Measurements from ENCODE around the gene SSTR5.
"Not testable (repeated sequence)": the region's sequence is repeated elsewhere in the genome, so short reads cannot be mapped to it uniquely, and the experiment has no call there.

The SSTR5 gene

DNA sequence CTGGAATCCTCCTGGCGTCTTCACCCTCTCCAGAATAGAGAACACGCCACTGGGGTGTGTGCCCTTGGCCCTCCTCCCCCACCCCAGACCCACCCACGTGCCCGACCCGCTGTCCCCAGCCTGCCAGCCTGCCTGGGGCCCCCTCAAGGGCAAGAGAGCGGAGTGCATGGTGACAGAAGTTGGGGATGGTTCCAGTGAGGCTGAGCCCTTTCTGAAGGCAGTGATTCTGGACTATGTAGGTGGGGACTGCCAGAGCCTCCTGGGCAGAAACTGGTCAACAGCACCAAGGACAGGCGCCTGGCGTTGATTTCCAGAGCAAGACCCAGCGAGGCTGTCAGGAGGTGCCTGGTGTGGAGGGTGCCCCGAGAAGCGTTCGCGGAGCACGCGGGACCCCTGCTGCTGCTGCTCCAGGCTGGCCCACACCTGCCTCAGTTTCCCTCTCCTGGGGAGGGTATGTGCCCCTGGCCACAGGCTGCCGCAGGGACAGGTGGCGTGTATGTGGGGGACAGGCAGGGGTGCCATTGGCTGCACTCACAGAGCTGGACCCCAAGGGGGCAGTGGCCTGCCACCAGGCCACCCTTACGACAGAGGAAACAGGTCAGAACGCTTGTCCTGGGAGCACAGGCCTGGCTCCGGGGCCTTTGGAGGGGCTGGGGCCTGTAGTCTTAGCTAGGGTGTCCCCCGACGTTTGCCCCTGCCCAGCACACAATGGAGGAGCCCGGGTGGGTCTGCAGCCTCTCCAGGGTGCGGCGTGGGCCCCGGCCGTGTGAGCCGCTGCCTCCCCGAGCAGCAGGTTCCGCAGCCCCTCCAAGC is 1.2 kb downstream of the SSTR5 start:
- DNase-seq (ENCODE audit: low read depth in 3 of 3), result no peak

DNA sequence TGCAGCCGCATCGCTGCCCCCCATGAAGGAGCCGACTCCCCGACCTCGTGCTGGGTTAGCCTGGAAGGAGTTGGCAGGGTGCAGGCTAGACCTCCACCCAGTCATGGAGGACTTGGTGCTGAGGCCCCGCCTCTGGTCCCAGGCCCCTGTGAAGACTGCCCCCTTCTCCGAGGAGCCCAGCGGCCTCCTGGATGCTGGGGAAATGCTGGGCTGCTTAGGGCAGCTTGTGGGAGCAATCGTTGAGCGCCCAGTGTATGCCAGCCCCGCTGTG is 1.8 kb downstream of the SSTR5 start:
- DNase-seq (ENCODE audit: low read depth in 3 of 3), result no peak

DNA sequence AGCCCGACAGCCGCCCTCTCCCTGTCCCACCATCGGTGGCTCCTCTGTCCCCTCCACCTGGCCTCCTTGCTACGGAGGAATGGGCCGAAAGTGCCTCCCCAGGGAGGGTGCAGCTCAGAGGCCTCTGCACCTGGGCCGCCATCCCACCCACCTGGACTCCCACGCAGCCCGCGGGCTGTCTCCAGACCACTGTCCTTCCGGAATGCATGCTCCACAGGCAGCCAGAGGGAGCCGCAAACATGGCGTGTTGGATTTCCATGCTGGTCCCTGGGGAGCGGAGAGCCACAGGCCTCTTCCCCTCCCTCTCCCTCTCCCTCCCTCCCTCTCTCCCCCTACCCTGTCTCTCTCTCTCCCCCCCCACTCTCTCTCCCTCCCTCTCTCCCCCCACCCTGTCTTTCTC is 3.0 kb downstream of the SSTR5 start:
- DNase-seq (ENCODE audit: low read depth in 3 of 3), result no peak

DNA sequence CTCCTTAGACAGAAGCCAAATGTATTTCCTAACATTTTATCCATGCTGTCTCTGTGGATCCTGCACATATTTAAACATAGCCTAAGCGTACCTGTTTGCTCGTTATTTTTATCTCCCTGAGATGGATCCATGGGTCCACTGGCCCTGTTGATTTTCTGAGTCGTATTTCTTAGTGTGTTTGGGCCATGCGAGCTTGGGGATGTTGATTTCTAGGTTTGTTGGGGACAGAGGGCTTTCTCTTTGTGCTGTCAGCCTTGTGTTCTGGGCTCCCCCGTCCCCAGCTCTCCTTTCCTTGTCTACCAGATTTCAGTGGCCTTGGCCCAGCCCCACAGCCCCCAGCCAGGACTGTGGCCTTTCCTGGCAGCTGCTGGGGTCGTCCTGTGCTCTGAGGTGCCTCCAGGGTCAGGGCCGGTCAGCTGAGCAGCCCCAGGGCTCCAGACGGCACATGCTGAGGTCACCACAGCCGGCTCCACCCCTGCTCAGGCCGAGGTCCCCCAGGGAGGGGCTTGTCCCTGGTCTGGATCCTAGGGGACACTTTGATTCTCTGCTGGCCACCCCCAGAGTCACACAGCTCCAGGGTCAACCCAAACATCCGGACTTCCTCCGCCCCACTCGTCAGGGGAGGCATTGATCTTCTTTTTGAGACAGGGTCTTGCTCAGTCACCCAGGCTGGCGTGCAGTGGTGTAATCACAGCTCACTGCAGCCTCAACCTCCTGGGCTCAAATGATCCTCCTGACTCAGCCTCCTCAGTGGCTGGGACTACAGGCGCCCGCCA is 4.4 kb downstream of the SSTR5 start:
- no peak for DNase-seq (ENCODE audit: low read depth in 3 of 3)

DNA sequence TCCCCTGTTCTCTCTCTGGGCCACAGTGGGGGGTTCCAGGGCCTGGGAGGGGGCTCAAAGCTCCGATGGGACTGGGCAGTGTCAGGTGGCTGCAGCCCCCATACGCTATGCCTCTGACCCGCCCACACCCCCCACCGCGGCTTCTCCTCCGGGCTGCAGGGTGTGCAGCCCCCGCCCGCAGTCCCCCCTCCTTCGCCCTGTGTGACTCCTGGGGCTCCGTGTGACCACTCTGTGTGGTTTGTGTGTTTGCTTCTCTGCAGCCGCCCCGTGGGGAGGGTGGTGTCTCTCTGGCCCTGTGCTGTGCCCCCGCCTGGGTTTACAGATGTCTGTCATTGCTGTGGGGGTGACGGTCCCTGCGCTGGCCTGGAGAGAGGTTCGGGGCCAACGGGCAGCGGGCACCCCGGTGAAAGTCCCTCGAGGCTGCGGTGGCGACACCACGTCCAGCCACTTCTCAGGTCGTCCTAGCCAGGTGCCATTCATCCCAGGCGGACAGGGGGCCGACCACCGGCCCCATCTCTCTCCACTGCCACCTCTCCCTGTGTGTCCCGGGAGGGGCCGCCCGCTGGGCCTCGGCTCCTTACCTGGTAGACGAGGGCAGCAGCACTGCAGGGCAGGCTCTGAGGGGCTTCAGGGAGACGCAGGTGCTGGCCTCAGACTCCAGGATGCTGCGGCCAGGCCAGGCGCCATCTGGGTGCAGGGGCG is 5.5 kb downstream of the SSTR5 start:
- no peak for DNase-seq (ENCODE audit: low read depth in 3 of 3)

DNA sequence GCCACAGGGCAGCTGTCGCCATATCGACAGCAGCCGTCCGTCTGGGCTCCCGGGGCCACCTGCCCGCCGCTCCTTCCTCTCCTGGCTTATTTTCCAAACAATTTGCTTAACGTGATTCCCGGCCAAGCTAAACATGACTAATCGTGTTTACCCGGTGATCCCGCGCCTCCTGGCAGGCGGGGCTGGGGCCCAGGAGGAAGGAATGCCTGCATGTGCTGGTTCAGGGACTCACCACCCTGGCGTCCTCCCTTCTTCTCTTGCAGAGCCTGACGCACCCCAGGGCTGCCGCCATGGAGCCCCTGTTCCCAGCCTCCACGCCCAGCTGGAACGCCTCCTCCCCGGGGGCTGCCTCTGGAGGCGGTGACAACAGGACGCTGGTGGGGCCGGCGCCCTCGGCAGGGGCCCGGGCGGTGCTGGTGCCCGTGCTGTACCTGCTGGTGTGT is 6.1 kb downstream of the SSTR5 start:
- DNase-seq (ENCODE audit: low read depth in 3 of 3), result no peak

DNA sequence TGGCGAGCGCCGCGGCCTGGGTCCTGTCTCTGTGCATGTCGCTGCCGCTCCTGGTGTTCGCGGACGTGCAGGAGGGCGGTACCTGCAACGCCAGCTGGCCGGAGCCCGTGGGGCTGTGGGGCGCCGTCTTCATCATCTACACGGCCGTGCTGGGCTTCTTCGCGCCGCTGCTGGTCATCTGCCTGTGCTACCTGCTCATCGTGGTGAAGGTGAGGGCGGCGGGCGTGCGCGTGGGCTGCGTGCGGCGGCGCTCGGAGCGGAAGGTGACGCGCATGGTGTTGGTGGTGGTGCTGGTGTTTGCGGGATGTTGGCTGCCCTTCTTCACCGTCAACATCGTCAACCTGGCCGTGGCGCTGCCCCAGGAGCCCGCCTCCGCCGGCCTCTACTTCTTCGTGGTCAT is 6.8 kb downstream of the SSTR5 start:
- no peak for DNase-seq (ENCODE audit: low read depth in 3 of 3)

DNA sequence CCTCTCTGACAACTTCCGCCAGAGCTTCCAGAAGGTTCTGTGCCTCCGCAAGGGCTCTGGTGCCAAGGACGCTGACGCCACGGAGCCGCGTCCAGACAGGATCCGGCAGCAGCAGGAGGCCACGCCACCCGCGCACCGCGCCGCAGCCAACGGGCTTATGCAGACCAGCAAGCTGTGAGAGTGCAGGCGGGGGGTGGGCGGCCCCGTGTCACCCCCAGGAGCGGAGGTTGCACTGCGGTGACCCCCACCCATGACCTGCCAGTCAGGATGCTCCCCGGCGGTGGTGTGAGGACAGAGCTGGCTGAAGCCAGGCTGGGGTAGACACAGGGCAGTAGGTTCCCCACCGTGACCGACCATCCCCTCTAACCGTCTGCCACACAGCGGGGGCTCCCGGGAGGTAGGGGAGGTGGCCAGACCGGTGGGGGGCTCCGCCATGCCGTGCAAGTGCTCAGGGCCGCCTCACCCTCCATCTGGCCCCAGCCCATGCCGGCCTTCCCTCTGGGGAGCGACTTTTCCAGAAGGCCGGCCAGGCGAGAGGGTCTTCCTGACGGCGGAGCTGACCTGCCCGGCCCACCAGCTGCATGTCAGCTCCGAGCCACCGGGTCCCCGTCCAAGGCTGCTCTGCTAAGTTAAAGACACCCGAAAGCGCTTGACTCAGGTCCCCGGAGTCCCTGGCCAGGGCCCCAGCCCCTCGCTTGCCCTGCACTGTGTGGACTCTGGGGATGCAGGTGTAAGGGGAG is 7.4 kb downstream of the SSTR5 start:
- DNase-seq (ENCODE audit: low read depth in 3 of 3), result no peak

DNA sequence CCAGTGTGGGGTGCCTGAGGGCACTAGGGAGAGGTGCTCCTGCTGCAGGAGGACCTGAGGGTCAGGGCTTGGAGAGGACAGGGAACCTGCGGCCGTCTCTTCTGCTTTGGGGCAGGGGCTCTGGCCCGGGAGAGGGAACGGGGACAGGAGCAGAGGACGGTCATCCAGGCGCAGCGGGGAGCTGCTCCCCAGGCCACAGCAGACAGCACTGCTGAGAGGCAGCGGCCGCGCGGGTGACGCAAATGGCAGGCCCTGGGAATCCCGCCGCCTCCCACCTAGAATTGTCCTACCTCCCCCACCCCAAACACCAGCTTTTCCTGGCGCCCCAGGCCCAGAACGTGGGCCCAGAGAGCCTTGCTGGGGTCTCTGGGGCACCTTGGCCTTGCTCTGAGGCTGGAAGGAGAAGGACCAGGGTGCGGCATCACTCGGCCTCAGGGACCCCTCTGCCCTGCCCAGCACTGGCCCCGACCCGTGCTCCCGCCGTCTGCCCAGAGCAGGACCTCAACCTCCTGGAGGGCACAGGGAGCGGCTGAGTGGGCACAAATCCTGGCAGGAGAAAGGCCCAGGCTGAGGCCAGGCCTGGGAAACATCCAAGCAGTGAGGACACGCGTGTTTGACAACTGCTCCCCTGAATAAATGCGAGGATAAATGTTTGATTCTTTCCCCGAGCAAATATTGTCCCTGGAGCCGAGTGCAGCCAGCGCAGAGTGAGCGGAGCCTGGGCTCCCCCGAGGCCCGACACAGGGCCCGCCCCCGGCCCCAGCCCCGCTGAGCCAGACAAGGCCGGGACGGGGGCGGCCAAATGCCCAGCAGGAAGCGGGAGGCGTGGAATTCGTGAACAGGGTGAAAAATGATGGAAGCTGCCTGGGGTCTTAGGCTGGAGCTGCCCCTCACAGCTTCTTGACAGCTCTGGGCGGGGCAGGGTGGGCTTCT is 8.5 kb downstream of the SSTR5 start:
- DNase-seq (ENCODE audit: low read depth in 3 of 3), result no peak

DNA sequence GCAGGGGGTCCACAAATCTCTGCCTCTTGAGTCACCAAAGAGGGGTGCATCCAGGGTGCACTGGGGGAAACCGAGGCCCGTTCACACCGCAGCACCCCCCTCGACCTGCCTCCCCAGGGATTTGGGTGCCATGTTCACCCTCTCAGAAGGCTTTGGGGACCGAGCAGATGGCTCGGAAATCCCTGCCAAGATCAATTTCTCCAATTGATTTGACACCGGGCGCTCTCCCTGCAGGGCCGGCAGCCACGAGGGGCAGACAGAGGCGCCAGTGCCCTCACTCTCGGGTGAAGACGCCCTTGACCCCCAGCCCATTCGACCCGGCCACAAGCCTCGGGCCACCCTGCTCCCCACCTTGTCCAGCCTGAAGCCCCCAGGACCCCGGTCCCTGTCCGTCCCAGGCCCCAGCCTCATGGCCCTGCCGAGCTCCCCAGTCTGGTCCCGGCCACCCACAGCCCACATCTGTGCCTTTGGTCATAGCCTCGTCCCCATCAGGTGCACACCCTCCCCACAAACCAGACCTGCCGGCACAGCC is 9.3 kb downstream of the SSTR5 start:
- no peak for DNase-seq (ENCODE audit: low read depth in 3 of 3)

DNA sequence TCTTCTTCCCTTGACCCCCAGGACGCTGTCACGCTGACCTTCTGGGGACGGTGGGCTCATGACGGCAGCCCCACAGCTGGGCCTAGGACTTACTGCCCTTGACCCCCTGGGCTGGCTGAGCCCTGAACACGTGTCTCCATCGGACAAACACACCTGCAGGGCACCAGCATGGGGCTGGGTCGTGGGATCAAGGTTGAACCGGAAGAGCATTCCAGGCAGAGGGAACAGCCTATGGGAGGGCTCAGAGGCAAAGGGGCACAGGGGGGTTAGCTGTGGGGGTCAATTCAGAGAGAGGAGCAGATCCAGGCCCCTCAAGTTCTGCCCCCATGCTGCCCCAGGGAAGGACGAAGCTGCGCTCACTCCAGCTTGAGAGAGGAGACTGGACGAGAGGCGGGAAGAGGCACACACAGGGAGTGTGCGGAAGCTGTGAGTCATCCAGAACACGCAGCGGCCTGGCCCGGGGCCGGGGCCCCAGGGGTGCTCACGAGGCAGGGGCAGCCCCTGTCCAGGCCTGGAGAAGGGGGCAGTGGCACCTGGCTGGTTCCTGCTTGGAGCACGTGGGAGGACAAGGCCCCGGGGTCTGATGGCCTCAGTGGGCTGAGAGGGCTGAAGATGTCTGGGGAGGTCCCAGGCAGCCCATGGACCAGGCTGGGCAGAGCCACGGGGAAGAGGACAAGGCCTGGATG is 9.9 kb downstream of the SSTR5 start:
- no peak for DNase-seq (ENCODE audit: low read depth in 3 of 3)

DNA sequence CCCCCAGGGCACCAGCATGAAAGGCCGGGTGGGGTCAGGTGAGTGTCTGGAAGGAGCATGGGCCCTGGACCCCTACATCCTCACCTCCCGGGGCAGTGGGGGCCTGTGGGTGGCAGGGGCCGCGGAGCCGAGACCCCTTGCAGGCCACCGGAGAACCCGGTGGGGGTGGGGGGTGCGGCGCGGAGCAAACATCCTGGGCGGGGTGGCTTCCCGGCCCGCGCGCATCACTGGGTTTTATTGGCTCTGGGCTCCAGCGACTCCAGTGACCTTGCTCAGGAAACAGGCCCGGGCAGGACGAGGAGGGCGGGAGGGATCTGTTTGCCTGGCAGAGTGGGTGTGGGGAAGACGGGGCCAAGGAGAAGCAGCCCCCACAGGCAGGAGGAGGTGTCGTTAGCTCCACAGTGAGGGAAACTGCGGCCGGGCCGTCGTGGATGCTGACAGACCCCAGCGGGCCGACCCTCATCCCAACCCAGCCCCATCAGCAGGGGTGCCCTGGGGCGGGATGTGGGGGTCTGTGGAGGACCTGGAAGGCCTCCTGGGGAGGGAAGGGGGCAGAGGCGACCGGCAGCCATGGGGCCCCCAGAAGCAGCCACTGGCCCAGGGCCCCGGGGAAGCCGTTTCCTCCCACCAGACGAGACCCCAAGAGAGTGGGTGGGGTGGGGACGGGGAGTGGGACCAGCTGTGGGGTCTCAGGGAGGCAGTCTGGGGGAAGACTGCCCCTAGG is 10.6 kb downstream of the SSTR5 start:
- no peak for DNase-seq (ENCODE audit: low read depth in 3 of 3)

DNA sequence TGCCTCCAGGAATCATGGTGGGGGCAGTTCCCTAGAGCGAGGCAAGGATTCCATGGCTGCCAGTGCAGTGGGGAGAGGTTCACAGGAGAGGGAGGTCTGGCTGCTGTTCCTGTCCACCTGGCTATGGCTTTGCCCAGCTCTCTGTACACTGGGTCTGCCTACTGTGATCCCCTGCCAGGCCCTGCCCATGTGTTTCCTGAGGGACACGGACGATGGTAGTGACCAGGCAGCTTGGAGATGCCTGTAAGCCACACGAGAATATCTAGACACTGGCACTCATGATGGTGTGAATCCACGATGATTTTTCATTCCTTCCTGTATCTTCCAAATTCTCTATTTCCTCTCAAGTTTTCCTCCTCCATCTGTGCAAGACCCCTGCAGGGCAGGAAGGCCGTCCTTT is 12.4 kb downstream of the SSTR5 start:
- DNase-seq (ENCODE audit: low read depth in 3 of 3), result no peak

DNA sequence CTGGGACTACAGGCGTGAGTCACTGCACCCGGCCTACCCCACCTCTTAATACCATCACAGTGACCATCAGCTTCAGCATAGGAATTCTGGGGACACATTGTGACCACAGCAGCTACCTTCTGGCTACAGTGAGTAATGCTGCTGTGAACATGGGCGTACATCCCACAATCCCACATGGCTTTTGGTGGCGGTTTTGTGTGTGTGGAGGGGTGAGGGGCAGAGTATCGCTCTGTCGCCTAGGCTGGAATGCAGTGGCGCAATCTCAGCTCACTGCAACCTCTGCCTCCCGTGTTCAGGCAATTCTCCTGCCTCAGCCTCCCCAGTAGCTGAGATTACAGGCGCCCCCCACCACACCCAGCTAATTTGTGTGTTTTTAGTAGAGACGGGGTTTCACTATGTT is 13.9 kb downstream of the SSTR5 start:
- not testable (repeated sequence) for DNase-seq (ENCODE audit: low read depth in 3 of 3)

DNA sequence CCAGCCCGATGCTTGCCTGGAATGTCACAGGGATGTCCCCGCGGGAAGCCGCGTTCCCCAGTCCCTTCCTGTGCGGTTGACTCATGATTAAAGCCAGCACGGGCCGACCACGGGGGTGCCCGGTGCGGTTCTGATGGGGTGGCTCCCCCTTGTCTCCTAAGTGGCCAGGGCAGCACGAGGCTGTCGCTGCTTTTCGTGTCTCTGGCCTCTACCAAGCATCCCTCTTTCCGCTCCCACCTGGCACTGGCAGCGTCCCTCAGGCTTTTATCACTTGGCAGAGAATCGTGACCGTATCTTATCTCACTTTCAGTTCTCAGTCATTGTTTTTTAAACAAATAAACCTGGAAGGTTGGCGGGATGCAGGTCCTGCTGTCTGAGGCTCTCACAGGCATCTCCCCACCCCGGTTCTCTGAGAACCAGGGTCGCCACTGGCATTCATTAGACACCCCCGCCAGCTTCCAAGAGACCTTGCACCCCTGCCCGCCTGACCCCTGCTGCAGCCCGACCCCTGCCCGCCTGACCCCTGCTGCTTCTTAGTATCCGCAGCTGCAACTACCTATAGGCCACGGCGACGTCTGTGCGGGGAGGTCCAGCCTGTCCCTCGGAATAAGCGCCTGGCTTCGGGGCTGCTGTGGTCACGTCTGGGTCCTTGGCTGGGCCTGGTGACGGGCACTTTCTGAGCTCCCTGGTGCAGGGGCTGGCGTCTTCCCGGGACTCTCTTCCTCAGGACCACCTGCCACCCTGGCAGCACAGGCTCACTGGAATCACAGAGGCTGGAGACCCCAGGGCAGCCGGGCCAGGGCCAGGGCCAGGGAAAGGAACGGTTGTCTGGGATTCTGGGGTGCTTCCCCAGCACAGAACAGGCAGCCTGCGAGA is 16.0 kb downstream of the SSTR5 start:
- DNase-seq (ENCODE audit: low read depth in 3 of 3), result no peak

DNA sequence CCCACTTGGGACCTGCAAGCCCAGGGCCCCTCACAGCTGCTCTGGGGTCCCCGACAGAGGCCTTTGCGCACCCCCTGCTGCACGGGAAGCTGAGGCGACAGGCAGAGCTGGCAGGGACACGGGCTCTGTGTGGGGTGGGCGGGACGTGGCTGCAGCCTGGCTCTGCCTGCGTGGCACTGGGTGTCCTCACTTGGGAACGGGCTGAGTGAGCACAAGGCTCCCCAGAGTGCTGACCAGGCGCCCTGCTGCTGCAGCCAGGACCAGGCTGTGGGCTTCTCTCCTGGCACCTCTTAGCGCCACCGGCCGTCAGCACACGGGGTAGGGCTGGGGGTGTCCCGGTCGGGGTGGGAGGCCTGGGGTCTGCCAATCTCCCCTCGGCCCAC is 16.9 kb downstream of the SSTR5 start:
- DNase-seq (ENCODE audit: low read depth in 3 of 3), result no peak

DNA sequence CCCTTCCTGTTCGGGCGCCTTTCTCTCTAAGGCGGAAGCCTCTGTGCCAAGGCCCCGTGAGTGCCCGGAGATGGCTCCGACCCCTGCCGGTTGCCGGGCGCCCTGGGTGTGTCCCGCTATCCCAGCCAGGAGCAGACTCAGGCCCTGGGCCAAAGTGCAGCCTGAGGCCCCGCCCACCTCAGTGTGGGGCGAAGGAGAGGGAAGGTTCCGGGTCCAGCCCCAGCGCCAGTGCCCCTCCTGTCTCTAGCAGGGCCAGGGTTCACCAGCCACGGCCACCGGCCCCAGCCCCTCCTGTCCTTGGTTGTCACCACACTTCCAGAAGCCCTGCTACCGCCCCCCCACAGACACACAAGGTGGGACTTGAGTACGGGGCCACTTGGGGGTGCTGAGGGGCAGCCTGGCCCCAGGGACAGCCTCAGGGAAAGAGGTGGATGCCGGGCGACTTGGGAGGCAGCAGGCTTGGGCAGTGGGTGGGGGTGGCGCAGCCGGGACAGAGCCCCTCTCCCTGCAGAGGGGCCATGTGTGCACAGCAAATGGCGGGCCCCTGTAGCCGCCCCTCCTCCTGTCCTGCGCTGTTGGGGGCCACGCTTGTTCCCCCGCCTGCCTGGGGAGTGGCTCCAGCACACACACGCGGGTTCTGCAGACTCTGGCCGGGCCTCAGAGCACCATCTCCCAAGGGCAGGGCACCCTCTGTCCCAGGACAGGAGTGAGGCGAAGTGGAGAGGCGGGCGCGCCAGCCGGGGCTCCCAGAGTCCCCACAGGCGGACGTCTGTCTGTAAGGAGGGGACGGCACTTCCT is 17.5 kb downstream of the SSTR5 start:
- DNase-seq (ENCODE audit: low read depth in 3 of 3), result no peak

Data from stimulated activated CD4-positive, alpha-beta T cell treated with anti-CD3 and anti-CD28 coated beads, TNF-alpha, amount 100 ng/mL, for 48 hours (primary cell).